HFFc6 (cell line): ENCODE results near the gene SENP1. TPM values are rescaled to one million over a fixed set of nuclear protein-coding genes. Genes with fewer than 3 reads are reported as not detected.

Source experiments
- DNase-seq: peaks from one replicate; pipeline ENCODE4 v3.0.0-alpha.2; 2018
- H3K27ac Mint-ChIP-seq: 2 replicates; pipeline ENCODE4 v1.8.0; 2020; ENCODE audit warnings: mild to moderate bottlenecking, mixed read lengths
- H3K27me3 Mint-ChIP-seq: 2 replicates; pipeline ENCODE4 v1.8.0; 2021; ENCODE audit warnings: mild to moderate bottlenecking, moderate library complexity, mixed read lengths; ENCODE audit not compliant: insufficient read depth
- H3K36me3 Mint-ChIP-seq: 2 replicates; pipeline ENCODE4 v1.8.0; 2021; ENCODE audit warnings: low read depth, mixed read lengths
- H3K4me1 Mint-ChIP-seq: 2 replicates; pipeline ENCODE4 v1.8.0; 2020; ENCODE audit warnings: low read depth, mixed read lengths
- H3K4me3 Mint-ChIP-seq: 2 replicates; pipeline ENCODE4 v1.8.0; 2020; ENCODE audit warnings: mild to moderate bottlenecking, moderate library complexity, mixed read lengths
- H3K9me3 Mint-ChIP-seq: 2 replicates; pipeline ENCODE4 v1.8.0; 2020; ENCODE audit warnings: mild to moderate bottlenecking, mixed read lengths
- CTCF ChIP-seq: fragments of 200-600 bp; sonication (generic); IDR thresholded peaks from 2 replicates; pipeline ENCODE4 v1.5.0; 2021; ENCODE audit warnings: antibody characterized with exemption, mild to moderate bottlenecking
- total RNA-seq, 6 experiments: library from RNA; stranded (reverse); fragmentation: NEBNext Ultra II Directional; extraction: Animal tissue kit (Norgen Biotek cat#: 25700); gene quantifications; 2 replicates in 1 of 6; 3 replicates in 5 of 6; pipeline ENCODE4 v1.2.3, GENCODE V29; 2021

Gene SENP1
- total RNA-seq, 6 experiments from 2014 or later, result 13.3 to 24.7 (median 17.2) TPM

GRCh38 chr12:48050174-48050573, 55.7 kb downstream of the SENP1 start:
- H3K36me3 Mint-ChIP-seq, result peaks cover 11% of the 10 kb centered on the region; the same call in 1 of the 2 replicates
- H3K4me1 Mint-ChIP-seq, result no peaks in the 10 kb centered on the region
- H3K9me3 Mint-ChIP-seq, result no peaks in the 10 kb centered on the region
- no peaks in the 10 kb centered on the region; the same call in 1 of the 2 replicates for H3K27me3 Mint-ChIP-seq
- no peak overlapping the region for H3K27ac Mint-ChIP-seq
- no peak for TF ChIP-seq CTCF
- no peak overlapping the region for H3K4me3 Mint-ChIP-seq
- no peak for DNase-seq

GRCh38 chr12:48045965-48046518, 59.8 kb downstream of the SENP1 start:
- Mint-ChIP-seq H3K9me3 (no peaks in the 10 kb centered on the region), H3K4me3 (no peak overlapping the region), H3K4me1 (no peaks in the 10 kb centered on the region), H3K27me3 (peaks cover 4% of the 10 kb centered on the region; the same call in 1 of the 2 replicates), H3K36me3 (peaks cover 8% of the 10 kb centered on the region; the same call in 1 of the 2 replicates), H3K27ac (no peak overlapping the region)
- DNase-seq, result no peak
- no peak for TF ChIP-seq CTCF

- Mint-ChIP-seq H3K27ac (no peak overlapping the region), H3K27me3 (peaks cover 4% of the 10 kb centered on the region; the same call in 1 of the 2 replicates), H3K4me1 (no peaks in the 10 kb centered on the region), H3K4me3 (no peak overlapping the region), H3K36me3 (peaks cover 8% of the 10 kb centered on the region; the same call in 1 of the 2 replicates), H3K9me3 (no peaks in the 10 kb centered on the region)
- no peak for TF ChIP-seq CTCF
- DNase-seq, result no peak
These were observed 60.6 kb downstream of the SENP1 start for GRCh38 chr12:48045061-48045846.

GRCh38 chr12:48044396-48044795, 61.5 kb downstream of the SENP1 start:
- Mint-ChIP-seq H3K27me3 (peaks cover 4% of the 10 kb centered on the region; the same call in 1 of the 2 replicates), H3K4me1 (no peaks in the 10 kb centered on the region), H3K27ac (no peak overlapping the region), H3K36me3 (peaks cover 8% of the 10 kb centered on the region; the same call in 1 of the 2 replicates), H3K9me3 (no peaks in the 10 kb centered on the region), H3K4me3 (no peak overlapping the region)
- DNase-seq, result no peak
- no peak for TF ChIP-seq CTCF

- peaks cover 4% of the 10 kb centered on the region; the same call in 1 of the 2 replicates for H3K27me3 Mint-ChIP-seq
- no peak for TF ChIP-seq CTCF
- no peak for DNase-seq
- no peak overlapping the region for H3K27ac Mint-ChIP-seq
- no peaks in the 10 kb centered on the region for H3K4me1 Mint-ChIP-seq
- no peak overlapping the region for H3K4me3 Mint-ChIP-seq
- H3K9me3 Mint-ChIP-seq, result no peaks in the 10 kb centered on the region
- peaks cover 8% of the 10 kb centered on the region; the same call in 1 of the 2 replicates for H3K36me3 Mint-ChIP-seq
These were observed 62.1 kb downstream of the SENP1 start for GRCh38 chr12:48043771-48044170.
